T-helper 2 cell treated with Interferon-gamma antibody and Interleukin-4, amounts not matched to agents 100 ng/mL and 5 ng/mL, for 36 hours (primary cell): Measurements from ENCODE around the gene MINDY4. TPM values are rescaled to one million over a fixed set of nuclear protein-coding genes. Genes with fewer than 3 reads are reported as not detected.

Source experiments
- intact Hi-C: fragments of 100-400 bp; cut with micrococcal nuclease; formaldehyde crosslinking; loops from one replicate; pipeline ENCODE4 v1.15.1; 2023
- total RNA-seq: library from RNA; stranded (reverse); gene quantifications from 2 replicates; pipeline ENCODE4 v1.2.3, GENCODE V29; 2022

MINDY4 gene
- total RNA-seq, 1 donor from 2014 or later, result 1.2 TPM

DNA sequence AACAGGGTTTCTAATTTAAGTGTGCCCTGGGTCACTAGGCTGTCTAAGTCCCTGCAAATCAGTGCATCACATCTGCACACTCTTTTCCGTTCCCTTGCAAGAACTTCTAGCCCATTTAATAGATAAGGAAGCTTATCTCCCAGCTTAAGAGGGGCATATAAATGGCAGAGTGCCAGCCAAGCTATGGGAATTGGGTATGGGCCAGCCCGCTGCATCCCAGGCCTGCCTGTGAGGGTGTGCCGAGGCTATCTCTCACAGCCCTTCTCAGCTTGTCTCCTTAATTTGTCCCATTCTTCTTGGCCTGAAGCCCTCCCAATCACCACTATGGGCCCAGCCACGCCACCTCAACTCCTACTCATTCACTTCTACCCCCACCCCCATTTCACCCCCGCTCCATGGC lies 155.1 kb downstream of the MINDY4 start:
- intact Hi-C loops, result no loop called here

DNA sequence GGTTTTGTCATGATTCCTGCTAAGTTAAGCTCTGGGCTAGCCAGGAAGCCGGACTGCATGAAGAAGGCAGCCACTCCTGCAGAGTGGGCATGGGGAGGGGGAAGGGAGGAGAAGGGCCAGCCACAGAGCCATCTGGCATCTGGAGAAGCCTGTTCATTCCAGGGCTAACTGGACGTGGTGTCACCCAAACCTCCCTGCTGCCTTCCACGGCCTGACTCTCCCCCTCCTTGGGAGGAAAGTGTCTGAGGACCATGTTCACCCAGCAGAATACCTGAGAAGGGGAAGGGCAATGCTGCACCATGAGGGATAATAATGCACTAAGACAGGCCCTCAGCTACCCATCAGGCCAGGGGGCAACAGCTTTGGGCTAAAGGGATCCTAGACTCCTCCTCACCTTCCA lies 155.8 kb downstream of the MINDY4 start:
- intact Hi-C loops, result no loop called here

DNA sequence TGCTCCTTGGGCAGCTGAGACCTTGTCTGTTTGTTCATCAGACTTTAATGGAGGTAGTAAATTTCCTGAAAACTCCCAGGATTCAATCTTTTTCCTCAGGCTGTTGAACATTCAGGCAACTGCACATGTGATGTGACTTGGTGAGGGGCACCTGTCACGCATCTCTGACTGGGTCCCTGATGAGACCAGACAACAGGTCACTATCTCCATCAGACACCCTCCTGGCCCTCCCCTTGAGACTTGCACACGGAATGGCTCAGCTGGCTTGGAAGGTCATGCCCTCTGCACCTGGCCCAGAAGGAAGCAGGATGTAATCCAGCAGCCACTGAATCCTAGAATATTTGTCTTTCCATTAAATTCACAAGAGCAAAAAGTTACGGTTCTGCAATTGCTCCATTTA lies 156.3 kb downstream of the MINDY4 start:
- intact Hi-C loops, result no loop called here

DNA sequence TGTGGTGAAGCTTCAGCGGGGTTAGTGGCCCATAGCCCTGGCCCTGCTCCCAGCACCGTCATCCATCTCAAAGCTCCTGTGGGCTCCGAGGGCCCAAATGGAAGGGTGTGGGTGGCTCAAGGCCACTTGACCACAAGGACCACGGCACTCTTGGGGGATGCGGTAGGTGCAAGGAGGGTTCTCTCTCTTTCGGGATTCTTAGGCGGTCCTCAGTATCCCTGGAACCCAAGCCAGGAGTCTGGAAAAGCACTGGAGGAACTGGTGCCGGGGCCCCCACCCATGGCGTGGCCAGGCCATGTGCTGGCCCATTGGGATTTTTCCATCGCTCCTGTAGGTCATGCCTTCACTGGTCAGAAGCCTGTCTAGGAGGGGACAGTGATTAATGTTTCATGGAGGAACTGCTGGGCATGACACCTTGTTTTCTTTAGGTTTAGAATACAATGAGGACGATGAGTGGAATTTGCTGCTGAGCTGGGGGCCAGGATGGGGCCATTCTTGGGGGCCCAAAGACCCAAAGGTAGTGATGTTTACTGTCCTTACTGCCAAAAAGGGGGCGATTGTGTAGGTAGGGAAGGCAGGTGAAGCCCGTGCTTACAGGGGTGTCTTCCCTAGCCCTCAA lies 157.1 kb downstream of the MINDY4 start:
- intact Hi-C loops, result no loop called here

DNA sequence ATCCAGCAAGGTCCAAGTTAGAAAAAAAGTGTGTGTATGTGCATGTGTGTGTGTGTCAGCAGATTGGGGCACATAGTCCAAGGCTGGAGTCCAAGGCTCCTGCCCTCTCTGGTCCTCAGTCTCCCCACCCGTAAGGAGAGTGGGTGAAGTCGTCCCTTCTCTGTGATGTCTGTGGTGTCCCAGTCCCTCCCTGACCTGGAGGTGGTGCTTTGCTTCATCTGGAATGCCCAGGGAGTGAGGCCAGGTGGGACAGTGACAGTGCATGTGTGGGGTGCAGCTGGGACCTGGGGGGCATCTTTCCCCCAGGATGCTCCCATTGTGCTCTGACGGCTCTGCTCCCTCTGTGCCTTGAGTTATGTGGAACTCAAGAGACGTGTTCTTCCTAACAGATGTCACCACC lies 158.5 kb downstream of the MINDY4 start:
- intact Hi-C loops, result no loop called here

DNA sequence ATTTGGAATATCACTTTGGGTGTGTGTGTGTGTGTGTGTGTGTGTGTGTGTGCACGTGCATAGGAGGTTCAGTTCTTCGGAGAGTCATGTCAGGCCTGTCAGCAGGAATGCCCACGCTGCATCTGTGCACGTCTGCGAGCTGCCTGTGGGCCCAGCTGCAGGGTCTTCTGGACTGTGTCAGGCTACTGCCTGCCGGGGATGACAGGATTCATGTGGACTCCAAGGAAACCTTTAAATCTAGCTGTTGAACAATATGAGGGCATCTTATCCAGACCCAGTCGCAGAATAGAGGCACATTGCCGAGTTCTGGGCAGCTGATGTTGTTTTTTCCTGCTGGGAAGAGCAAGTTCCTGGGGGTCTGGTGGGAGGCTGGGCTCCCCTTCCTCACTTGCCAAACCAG lies 159.4 kb downstream of the MINDY4 start:
- intact Hi-C loops, result no loop called here

DNA sequence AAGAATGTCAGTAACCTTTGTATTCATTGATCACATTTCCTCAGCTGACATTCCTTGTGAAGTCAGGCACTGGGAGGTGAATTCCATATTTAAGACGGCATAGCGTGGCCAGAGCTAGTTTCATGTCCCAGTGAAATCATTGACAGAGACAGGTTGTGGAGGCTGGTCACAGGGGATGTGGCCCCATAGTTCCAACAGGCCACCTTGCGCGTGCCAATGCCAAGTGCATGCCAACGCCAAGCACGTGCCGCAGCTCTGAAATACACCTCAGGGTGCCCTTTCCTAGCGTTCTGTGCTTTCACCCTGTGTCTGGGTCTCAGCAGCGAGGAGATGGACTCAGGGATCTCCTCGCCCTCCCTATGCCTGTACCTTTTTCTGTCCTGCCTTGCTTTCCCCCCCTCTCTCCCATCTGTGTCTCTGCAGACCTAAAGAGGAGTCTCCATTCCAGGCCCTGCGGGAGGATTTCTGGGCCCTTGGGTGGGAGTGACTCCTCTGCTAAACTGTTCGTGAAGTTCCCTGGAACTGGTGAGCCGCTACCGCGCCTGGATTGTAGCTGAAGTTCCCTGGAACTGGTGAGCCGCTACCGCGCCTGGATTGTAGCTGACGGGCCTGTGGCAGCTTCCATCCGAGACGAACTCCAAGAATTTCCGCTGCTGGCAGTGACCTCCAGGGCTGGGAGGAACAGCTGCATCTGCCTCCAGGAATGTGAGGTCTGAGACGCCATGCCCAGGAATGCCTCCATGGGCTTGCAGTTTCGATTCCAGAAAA lies 160.1 kb downstream of the MINDY4 start:
- intact Hi-C loops, result no loop called here

DNA sequence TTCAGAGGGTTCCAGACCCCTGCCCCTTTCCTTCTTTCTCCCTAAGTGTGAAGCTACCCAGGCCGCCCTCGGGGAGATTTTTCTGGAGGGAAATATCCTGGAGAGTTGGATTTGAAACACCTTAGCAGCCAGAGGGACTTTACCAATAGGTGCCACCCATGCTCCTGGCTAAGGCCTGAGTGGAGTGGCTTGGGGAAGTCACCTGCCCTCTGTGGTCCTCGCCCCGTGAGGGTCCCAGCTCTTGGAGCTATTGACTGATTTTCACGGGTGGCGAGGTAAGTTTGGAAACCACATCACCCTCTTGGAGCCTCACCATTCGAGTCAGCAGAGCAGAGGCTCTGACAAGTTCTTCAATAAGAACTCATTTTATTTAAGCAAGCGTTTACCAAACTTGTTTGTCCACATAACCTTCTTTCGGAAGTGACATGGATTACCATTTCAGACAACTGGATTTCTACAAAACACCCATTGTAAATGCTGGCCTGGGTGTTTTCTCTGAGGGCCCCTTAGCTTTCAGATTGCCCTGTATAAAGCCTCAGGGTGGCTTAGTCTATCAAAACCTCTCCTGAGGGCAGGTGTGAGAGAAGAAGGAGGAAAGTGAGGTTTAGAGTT lies 160.8 kb downstream of the MINDY4 start:
- intact Hi-C loops, result no loop called here

DNA sequence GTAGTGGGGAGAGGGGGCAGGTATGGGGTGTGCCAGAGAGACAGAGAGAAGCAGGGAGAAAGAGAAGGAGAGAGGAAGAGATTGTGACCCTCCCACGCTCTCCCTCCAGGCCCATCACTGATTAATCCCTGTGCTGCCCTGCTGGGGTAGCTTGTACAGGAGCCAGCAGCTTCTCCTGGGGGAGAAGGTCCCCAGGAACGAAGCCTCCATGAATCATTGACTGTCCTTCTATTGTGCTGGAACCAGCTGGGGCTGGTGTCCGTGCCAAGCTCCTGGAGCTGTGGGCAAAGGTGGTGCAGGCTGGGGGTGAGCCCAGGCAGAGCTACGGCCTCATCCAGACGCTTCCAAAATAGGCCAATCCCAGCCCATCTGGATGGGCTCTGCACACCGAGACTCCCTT lies 161.3 kb downstream of the MINDY4 start:
- intact Hi-C loops, result no loop called here

DNA sequence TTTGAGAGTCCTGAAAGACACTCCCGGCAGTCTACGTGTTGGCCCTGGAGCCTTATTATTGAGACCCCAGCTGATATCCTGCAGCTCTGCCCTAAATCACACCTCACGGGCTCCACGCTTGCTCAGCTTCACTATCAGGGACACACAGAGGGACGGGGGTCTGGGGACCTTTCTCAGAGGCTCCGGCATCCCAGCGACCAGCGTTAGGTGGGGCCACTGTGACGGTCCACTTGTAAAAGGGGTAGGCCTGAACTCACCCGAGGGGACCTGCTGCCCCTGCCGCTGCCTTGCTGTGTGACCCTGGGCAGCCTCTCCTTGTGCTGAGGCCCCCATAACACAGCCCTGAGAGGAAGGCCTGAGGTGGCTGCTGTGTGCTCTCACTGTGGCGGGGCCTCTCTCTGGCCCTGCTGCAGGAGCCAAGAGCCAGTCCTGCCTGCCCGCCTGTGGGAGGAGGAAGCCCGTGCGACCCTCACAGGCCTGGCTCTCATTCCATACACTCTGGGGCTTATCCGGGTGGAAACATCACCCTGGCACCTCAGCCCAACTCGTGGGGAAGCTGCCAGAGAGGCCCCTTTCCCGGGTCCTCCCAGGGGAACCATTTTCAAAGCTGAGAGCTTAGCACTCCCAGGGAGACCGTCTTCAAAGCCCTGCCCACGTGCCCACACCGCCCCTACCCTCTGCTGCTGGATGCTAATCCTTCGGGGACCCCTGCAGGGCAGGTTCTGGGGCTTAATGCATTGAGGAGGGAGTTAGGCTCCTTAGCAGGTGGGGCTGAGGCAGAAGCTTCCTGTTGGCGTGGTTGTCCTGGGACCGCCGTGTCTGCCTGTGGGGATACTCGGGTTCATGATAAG lies 162.1 kb downstream of the MINDY4 start:
- intact Hi-C loops, result no loop called here

DNA sequence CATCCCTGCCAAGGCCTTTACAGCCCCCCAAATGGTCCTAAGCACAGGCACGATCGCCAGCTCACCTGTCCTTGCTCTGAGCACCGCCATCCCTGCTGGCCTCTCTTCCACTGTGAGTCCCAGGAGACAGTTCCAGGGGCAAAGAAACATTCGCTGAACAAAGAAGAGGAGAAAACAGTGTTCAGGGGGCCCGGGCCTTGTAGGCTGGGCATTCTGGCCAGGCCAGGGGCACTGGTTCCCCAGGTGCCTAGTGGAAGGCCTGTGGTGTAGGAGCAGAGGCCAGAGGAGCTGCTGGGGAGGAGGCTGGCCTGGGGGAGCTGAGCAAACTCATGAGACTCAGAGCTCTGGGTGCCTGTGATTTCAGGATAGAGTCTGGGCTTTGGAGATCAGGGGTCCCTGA lies 163.0 kb downstream of the MINDY4 start:
- intact Hi-C loops, result no loop called here

DNA sequence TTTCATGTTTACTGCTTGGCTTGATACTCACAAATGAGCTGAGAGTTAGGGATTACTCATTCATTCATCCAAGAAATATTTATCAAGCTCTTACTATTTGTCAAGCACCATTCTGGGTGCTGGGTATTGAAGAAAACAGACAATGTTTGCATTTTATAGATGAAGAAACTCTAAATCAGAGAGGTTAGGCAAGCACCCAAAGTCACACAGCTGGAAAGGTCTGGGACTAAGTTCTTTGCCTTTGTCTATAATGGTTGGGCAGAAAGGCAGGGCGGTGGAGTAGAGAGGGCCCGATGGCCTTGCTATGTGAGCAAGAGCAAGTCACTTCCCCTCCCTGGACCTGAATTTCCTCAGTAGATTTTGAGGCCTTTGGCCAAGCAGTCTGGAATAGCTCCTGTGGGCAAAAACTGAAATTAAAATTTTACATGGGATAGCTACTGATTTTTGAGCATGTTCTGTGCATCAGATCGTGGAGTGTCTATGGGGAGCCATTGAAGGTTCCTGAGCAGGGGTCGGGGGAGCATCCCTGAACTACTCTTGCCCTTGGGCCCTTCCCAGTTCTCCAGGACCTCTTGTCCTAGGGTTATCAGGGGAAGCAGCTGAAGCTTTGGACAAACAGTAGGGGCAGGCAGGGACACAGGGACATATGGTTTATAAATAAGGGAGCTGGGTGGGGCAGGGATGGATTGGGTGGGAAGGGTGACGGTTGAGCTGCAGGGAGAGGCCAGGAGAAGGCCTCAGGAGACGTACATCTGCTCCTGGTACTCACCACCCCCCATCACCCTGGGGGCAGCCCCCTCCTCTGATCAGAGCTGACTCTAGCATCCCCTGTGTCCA lies 163.7 kb downstream of the MINDY4 start:
- intact Hi-C loops, result no loop called here

DNA sequence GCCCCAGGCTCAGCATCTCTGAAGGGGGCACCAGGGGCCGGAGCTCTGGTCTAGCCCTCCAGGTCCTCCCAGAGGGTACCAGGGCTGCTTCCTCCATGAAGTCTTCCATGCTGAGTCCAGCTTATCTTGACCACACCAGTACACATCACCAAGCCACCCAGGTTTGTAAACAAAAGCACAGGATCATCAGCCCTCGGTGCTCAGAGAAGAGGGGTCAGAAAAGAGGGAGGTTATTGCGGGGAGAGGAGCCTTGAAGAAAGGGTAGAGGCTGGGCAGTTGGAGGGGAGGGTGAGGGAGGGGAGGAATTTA lies 164.3 kb downstream of the MINDY4 start:
- intact Hi-C loops, result no loop called here

DNA sequence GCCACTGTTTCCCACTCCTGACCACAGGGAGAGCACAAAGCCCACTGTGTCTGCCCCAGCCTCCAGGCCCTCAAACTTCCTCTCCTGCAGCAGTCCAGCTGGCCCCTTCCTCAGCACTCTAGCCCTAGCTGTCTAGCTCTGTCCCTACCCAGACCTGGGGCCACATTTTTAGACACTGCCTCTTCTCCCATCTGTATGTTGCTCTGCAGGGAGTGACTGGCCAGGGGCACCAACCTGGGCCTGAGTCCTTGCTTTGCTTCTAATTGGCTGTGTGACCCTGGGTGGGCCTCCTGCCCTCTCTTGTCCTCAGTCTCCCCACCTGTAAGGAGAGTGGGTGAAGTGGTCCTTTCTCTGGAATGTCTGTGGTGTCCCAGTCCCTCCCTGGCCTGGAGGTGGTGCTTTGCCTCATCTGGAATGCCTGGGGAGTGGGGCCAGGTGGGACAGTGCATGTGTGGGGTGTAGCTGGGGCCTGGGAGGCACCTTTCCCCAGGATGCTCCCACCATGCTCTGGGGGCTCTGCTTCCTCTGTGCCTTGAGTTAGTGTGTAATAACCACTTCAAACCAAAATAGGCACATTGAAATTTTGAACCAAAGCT lies 165.5 kb downstream of the MINDY4 start:
- intact Hi-C loops, result no loop called here

DNA sequence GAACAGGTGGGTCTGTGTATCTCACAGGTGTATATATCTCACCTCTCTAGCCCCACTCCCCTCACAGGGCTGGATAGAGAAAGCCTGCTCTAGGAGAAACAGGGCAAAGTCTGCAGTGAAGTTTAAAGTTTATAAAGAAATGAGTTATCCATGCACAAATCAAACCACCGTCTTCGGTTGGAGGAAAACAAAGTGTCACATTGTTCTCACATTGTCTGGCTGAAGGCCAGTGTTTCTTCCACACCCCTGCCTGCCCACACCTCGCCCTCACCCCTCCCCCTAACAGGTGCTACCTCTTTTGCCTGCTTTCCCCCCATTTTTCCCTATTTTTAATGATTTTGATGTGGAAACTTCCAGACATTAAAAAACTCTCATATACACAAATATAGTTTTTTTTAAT lies 166.2 kb downstream of the MINDY4 start:
- intact Hi-C loops, result no loop called here

DNA sequence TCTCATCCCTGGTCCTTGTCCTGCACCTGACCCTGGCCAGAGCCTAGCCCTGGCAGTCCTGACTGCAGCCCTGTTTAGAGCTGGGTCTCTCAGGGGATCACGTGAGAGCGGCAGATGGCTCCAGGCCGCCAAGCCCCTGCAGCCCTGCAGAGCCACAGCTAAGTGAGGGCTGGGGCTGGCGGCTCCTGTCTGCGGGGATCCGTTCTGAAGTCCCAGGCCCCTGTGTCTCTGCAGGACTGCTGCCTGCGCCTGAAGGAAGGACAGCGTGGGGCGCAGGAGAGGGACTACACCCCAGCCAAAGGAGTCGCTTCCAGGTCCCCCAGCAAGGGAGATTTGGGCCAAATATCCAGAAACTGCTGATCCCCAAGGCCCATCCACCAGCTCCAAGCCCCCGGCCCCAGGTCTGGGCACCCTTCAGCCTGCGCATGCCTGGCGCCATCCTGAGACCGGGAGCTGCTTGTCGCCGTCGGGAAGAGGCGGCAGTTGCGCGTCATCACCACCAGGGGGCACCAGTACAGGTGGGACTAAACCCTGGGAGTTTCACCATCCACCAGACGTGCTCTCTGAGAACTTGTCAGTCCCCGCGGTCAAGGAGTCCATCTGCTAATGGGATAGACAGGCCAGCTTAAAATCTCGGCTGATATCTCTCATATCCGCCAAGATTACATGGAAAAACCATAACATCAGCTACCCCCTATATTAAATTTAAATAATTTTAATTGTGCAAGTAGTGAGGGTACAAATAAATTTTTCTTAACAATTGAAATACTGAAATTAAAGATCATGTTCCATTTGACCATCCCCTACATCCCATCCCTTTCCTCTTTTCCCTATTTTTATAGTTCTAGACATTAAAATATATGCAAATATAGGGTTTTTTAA lies 167.5 kb downstream of the MINDY4 start:
- intact Hi-C loops, result loop anchor here (1.0 kb wide), 1 partner anchor 36 kb away; no protein-coding TSS in a partner anchor

DNA sequence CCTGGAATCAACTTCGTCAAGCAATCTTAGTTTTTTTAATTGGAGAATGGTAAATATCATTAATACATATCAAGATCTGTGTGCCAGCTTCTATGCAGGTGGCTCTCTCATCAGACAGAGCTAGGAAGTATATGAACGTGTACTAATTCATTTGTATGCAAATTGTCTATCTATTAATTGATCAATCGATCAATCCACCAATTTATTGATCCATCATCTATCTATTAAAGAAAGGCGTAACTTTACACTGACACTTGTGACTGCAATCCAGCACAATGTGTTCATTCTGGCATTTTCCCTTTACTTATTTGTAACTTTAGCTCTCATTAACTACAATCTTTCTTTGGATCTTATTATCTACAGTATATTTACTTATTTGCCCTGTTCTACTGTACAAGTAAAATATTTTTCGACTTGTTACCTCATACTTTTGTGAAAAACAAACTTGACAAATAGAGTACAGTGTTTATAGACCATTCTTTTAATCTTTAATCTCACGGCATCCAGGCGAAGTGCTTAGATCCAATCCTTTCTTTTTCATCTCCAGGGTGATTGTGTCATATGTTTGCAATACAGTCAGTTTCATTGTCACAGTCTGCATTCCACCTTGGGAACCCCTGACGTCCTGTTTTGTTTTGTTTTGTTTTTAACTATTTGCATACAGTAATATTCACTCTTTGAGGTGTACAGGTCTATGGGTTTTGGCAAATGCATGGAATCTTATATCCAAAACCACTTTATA lies 170.5 kb downstream of the MINDY4 start:
- intact Hi-C loops, result no loop called here
